CD4-positive, alpha-beta T cell treated with Interleukin-6 at 100 ng/mL for 8 hours (primary cell): ENCODE results near the gene CADM1.
"Not testable (repeated sequence)": the region's sequence is repeated elsewhere in the genome, so short reads cannot be mapped to it uniquely, and the experiment has no call there.

Experiments used
- DNase-seq: peaks from one replicate; pipeline ENCODE4 v3.0.0-alpha.2; 2020; ENCODE audit warnings: mixed read lengths, low spot score

The CADM1 gene

DNA sequence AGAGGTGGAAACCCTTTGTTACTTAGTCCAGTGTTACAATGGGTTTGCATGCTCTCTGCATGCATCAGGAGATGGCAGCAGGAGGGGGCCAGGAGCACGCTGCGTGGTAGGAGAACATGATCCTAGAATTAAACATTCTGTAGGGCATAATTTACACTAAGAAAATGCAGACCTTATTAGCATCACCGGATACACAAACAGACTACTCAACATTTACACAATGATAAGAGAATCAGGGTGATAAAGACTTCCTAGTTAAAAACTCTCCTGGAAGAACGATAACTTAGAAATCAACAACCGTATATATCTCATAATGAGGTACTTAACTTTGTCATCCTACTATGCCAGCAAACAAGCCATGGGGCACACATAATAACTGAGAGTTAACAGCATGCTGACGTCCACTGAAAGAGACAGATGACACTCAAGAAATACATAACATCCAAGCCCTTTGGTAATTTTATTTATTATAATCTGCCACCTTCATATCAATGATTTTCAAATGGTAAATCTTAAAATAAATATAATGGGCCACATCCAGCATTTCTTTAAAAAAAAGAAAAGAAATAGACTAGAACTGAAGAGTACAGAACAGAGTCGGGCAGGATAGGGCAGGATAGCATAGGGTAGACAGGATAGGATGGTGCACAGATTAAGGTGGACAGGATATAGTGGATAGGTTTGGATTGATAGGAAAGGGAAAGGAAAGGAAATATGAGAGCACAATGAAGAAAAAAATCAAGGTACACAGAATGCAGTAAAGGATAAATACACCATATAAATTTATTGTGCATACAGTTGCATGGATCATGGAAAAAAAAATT is 27.5 kb downstream of the CADM1 start:
- no peak for DNase-seq

DNA sequence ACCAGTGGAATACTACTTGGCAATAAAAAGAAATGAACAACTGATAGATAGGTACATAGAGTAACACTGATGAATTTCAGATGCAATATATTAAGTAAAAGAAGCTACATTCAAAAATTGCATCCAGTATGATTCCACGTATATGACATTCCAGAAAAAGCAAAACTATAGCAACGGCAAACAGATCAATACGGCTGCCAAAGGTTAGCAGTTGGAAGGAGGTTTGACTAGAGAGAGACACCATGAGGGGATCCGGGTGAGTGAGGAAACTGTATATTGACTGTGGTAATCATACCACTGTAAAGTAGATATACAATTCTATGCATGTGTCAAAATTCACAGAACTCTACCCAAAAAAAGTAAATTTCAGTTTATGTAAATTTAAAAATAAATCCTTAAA is 28.7 kb downstream of the CADM1 start:
- no peak for DNase-seq

DNA sequence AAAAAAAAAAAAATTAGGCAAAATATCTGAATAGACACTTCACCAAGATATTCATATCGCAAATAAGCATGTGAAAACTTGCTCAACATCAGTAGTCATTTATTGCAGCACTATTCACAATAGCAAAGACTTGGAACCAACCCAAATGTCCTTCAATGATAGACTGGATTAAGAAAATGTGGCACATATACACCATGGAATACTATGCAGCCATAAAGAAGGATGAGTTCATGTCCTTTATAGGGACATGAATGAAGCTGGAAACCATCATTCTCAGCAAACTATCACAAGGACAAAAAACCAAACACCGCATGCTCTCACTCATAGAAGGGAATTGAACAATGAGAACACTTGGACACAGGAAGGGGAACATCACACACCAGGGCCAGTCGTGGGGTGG is 29.9 kb downstream of the CADM1 start:
- DNase-seq, result not testable (repeated sequence)

- DNase-seq, result no peak
Measured at GRCh38 chr11:115473167-115473566, 31.0 kb downstream of the CADM1 start.

DNA sequence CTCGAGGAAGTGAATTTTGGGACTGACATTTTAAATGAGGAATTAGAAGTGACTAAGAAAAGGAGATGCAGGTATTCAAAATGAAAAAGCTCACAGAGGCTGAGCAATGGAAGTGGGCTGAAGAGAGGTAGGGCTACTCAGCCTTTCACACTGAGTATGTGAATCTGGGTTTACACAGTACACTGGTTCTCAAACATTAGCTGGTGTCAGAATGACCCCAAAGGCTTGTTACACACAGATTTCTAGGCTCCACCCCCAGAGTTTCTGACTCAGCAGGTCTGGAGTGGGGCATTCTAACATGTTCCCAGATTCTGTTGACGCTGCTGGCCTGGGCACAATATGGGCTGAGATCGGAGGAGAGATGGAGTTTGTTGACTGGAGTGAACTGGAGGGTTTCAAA is 32.8 kb downstream of the CADM1 start:
- DNase-seq, result no peak

GRCh38 chr11:115470928-115471327 is 33.3 kb downstream of the CADM1 start:
- no peak for DNase-seq

GRCh38 chr11:115469361-115469760 is 34.9 kb downstream of the CADM1 start:
- no peak for DNase-seq

DNA sequence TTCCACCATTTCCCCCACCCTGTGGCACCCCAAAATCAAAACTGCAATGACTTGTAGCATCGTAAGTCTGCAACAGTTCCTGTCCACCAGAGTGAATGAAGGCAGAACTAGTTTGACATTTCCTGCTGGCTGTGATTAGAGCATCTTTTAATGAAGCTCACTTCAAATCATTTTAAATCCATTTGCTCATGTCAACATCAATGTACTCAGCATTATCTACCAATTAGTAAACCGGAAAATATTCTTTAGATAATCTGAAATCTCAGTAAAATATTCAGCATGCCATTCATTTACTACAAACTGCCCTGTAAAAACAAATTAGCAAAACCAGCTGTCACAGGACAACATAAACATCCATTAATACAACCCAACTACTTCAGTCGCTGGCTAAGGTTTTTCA is 38.1 kb downstream of the CADM1 start:
- no peak for DNase-seq

DNA sequence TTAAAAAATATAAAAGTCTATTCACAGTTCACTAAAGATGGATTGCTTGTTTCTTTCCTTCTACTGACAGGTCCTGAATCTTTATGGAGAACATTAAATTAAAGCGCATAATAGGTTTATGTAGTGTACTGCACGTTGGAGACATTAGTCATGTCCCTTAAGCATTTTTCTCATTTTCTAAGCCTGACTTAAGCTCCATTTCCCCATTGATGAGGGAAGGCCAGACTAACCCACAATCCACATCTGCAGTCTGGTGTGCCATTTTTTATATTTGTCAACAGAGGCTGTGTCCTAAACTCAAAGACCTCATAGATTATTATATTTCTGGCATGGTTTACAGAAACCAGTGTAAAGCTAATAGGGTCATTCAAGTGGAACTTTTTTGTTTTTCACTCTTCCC is 39.9 kb downstream of the CADM1 start:
- no peak for DNase-seq

- no peak for DNase-seq
Measured at GRCh38 chr11:115463606-115464005, 40.6 kb downstream of the CADM1 start.

- no peak for DNase-seq
Measured at GRCh38 chr11:115462757-115463156, 41.5 kb downstream of the CADM1 start.

DNA sequence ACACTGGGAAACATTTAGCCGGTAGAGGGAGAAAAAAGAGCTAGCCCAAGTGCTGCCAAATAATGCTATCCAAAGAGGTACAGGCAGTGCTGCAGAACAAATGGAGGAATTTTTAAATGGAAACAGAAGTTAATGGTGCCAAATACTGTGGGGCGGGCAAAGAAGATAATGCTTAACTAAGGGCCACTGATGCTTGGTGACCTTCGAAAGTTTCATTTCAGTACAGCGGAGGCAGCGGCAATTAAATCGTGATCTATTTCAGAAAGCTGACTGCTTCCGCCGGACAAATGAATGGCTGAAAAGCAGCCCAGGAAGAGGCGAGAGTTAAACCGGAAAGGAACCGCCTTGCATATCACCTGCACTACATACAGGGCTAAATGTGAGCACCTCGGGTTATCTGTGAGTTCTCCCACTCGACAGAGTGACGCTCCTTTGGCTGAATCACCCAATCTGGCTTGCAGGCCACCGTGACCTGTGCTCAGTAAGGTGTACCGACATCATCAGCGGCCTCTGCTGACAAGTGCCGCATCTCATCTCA is 42.1 kb downstream of the CADM1 start:
- no peak for DNase-seq

- no peak for DNase-seq
Measured at GRCh38 chr11:115460512-115460911, 43.7 kb downstream of the CADM1 start.

DNA sequence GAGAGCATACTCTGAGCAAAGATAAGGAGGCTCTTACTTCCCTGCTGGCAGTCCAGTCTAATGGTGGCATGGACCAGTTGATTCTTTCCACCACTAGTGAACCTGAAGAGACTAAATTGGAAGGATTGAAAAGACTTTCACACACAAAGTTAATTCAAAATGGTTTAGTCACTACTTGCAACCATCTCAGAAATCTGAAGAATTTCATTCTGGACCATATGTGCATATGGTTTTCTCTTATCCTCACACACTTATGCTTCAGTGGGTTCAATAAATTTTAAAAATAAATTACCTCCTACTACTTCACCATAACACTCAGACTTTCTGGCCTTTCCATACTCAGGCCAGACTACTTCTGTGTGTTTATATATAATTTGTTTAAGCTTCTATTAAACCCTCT is 44.7 kb downstream of the CADM1 start:
- no peak for DNase-seq

DNA sequence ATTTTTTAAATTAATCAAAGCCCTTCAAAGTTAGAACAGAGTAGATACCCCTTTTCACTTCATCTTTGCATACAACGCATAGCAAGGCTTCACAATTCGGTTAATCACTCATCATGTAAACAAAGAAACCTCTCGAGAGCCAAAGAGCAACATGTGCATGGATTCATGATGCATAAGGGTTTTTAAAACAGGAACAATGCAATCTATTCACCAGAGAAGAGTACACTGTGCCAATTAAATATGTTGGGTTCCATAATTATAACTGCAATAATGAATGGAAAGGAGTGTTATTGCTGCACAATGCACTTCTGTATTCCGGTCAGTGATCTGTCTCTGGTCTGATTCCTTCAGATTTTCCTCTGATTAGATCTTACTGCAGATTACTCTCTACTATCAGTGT is 45.3 kb downstream of the CADM1 start:
- DNase-seq, result no peak

DNA sequence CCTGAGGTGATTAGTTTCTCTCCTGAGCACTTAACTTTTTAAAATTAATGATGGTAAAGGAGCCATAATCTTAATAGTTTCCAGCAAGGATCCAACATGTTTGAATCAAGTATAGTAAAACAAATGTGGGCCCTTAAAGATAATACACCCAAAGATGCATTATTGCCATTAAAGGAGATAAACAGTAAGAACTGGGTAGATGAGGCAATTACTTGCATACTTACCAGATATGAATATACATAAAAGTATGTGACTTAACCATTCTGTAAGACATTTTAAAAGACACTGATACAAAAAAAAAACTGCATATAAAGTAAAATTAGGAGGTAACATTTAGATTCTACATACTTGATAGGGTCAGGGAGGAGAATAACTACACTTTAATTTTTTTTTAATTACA is 48.2 kb downstream of the CADM1 start:
- DNase-seq, result no peak

DNA sequence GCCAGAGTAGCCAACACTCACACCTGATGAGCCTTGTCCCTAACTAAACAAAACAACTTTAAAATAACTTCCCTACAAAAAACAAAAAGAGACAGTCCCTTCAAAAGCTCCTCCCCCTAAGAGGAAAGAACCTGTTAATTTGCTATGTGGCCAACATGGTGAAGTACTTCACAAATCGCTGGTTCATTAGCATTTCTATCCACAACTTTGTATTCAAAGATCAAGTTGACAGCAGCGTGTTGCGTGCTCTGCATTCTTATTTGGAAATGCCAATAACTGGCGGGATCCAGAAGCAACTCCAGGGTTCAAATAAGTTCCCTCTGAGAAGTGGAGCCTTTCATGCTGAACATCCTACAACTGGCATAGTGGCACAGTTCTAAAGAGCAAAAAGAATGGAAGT is 48.6 kb downstream of the CADM1 start:
- no peak for DNase-seq

- DNase-seq, result no peak
Measured at GRCh38 chr11:115454525-115454924, 49.7 kb downstream of the CADM1 start.

DNA sequence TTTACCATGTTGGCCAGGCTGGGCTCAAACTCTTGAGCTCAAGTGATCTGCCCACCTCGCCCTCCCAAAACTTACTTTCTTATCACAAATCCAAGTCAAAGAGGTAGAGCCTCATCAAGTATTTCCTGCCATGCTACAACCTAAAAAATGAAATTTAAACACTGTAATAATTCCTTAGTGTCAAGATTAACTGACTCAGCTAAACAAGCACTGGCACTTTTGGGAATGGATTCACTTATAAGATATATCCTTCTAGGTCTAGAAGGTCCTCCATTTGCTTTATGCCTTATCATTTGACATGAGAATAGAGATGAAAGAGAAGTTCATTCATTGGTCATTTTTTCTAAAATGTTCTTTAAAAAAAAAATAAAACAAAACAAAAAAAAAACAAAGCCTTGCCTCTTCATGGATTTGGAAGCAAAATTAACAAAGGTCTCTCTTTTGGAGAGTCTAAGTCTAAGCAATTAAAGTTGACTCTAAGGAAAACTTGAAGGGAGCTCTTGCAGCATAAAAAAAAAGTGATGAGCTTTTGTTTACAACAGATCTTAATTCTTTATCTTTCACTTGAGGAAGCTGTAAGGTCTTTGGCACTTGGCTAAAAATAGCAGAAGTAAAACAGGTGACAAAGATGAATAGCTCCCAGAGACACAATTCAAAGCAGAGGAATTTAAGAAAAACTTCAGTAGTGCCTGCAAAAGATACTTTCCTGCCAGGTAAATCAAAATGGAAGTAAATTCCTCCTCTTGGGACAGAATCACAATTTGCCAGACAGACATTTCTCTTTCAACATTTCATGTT is 50.3 kb downstream of the CADM1 start:
- DNase-seq, result no peak

DNA sequence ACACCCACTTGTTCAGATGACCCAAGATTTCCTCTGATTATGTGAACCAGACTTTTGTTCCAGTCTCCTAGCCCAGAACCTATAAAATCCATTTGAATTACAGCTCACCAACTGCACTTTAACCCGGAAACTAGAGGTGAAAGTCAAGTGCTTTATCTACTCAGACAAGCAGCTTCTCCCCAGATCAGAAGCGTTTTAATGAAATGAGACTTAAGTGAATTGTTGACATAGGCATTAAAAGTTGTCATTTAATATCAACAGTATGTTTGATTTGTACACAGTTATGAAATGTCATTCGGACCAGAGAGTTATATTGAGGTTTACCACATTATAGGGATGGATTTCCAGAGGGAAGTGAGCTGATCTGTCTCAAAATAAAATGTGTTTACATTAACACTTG is 52.0 kb downstream of the CADM1 start:
- DNase-seq, result no peak

DNA sequence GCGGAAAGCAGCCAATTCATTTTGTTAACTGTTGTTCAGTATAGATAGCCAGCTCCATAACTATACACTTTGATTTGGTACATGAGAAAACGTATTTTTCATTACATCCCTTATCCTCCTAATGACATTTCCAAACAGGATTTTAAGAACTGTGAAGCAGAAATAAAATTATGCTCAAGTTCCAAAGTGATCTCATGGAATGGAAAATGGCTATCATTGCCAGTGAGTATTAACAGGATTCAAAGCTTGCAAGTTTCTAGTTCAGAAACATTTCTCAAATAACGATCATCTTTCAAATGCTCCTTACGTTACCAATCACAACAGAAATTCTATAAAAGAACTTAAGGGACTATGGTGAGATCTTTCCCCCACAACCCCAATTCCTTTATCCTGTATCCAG is 53.7 kb downstream of the CADM1 start:
- no peak for DNase-seq

DNA sequence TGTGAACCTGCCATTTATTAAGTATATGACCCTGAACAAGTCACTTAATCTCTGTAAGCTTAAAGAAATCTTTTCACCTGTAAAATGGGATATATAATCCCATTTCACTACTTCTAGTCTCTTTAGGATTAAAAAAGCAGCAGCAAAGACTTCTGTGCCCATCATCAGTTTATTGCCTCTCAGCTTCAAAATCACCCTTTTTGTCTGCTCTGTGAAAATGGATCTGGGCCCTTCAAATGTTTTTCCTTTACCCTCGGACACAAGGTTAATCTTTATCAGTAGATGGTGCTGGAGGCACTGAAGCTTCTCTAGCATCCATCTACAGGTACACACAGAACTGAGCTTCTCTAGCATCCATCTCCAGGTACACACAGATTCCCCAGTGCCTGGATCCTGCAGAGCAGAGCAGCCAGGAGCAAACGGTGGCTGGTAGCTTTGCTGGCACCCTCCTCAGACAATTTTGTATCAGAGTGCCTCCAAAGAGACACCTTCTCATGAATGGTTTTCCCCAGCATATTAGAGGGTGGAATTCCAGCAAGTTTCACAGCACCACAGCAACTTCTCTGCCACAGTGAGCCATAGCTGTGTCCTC is 56.8 kb downstream of the CADM1 start:
- DNase-seq, result no peak

- no peak for DNase-seq
Measured at GRCh38 chr11:115446214-115446613, 58.0 kb downstream of the CADM1 start.
